ENCODE data around the gene CCSAP.

Gene CCSAP

GRCh38 chr1:229285440-229285839 is 57.4 kb downstream of the CCSAP start:
- no peak for FAIRE-seq

- no peak for FAIRE-seq
Observed at GRCh38 chr1:229284887-229285286, 58.0 kb downstream of the CCSAP start.

- FAIRE-seq, result no peak
Observed at GRCh38 chr1:229283183-229283611, 59.6 kb downstream of the CCSAP start.

- no peak for FAIRE-seq
Observed at GRCh38 chr1:229282295-229282823, 60.5 kb downstream of the CCSAP start.

- FAIRE-seq, result no peak
Observed at GRCh38 chr1:229281339-229281926, 61.4 kb downstream of the CCSAP start.

- no peak for FAIRE-seq
Observed at GRCh38 chr1:229280921-229281320, 61.9 kb downstream of the CCSAP start.

- no peak for FAIRE-seq
Observed at GRCh38 chr1:229280037-229280828, 62.6 kb downstream of the CCSAP start.

GRCh38 chr1:229279242-229279641 is 63.6 kb downstream of the CCSAP start:
- FAIRE-seq, result no peak

GRCh38 chr1:229278120-229278741 is 64.6 kb downstream of the CCSAP start:
- no peak for FAIRE-seq

GRCh38 chr1:229275005-229275404 is 67.8 kb downstream of the CCSAP start:
- no peak for FAIRE-seq

- FAIRE-seq, result no peak
Observed at GRCh38 chr1:229273507-229274232, 69.2 kb downstream of the CCSAP start.

GRCh38 chr1:229272164-229273158 is 70.4 kb downstream of the CCSAP start:
- no peak for FAIRE-seq

- FAIRE-seq, result no peak
Observed at GRCh38 chr1:229271448-229272159, 71.2 kb downstream of the CCSAP start.
